SK-N-MC (cell line): ENCODE data around the gene RPS19.

Experiments
- EZH2 ChIP-seq: fragments of 200-600 bp; sonication (generic); IDR thresholded peaks from one replicate; pipeline ENCODE4 v1.6.1; 2017; ENCODE audit warnings: antibody characterized with exemption
- FOXP2 ChIP-seq: optimal IDR thresholded peaks from 2 replicates; pipeline ENCODE3; 2011; ENCODE audit warnings: mild to moderate bottlenecking, moderate library complexity; ENCODE audit not compliant: insufficient read depth; ENCODE audit errors: extremely low read length, control extremely low read depth
- POLR2AphosphoS5 ChIP-seq: IDR thresholded peaks from 2 replicates; pipeline ENCODE4 v1.6.1; 2012; ENCODE audit warnings: mild to moderate bottlenecking, low read depth, low read length, borderline replicate concordance

DNA sequence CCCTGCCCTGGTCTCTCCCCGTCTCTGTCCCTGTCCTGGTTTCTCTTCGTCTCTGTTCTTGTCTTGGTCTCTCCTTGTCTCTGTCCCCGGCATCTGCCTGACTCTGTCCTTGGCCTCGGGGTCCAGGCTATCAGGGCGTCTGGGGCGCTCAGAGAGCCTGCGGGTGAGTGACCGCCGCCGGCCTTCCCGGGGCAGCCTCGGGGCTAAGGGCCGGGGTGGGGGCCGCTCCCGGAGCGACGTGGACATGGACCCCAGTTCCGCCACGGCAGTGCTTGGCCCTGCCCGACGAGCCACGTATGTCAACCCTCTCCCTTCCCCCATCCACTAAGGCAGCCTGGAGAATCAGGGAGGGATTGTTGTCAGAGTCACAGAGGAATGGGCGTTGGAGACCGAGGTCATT, 37.8 kb downstream of the RPS19 start:
- no peak for TF ChIP-seq EZH2
- TF ChIP-seq POLR2AphosphoS5, result no peak
- TF ChIP-seq FOXP2, result no peak
